ENCODE measurements around the gene PEAK3.

The PEAK3 gene

GRCh38 chr19:2275588-2276428, 6.2 kb downstream of the PEAK3 start:
- Histone ChIP-seq H3K9me3 (ENCODE audit: severe bottlenecking) (no peaks in the 10 kb centered on the region), H3K4me3 (ENCODE audit: low read depth, low read length) (no peak overlapping the region), H3K27me3 (ENCODE audit: insufficient read depth, low read depth, severe bottlenecking) (no peaks in the 10 kb centered on the region), H3K27ac (peak overlapping the region; percentile 49; the same call in 1 of the 2 replicates), H3K36me3 (peaks cover 26% of the 10 kb centered on the region)
- no peak for TF ChIP-seq CTCF (IDR thresholded peaks at IDR 0.05; ENCODE audit: low read depth, low read length)
- DNase-seq, result no peak

- peak overlapping the region; percentile 49 for H3K27ac ChIP-seq
- H3K9me3 ChIP-seq (ENCODE audit: severe bottlenecking), result no peaks in the 10 kb centered on the region
- no peaks in the 10 kb centered on the region for H3K27me3 ChIP-seq (ENCODE audit: insufficient read depth, low read depth, severe bottlenecking)
- peak; percentile 85 for DNase-seq
- peaks cover 31% of the 10 kb centered on the region for H3K36me3 ChIP-seq
- peak; percentile 93 for TF ChIP-seq CTCF (IDR thresholded peaks at IDR 0.05; ENCODE audit: low read depth, low read length)
- H3K4me3 ChIP-seq (ENCODE audit: low read depth, low read length), result no peak overlapping the region
Observed at GRCh38 chr19:2274931-2275535, 6.9 kb downstream of the PEAK3 start.

- no peaks in the 10 kb centered on the region for H3K27me3 ChIP-seq (ENCODE audit: insufficient read depth, low read depth, severe bottlenecking)
- DNase-seq, result no peak
- H3K36me3 ChIP-seq, result peaks cover 37% of the 10 kb centered on the region
- H3K9me3 ChIP-seq (ENCODE audit: severe bottlenecking), result no peaks in the 10 kb centered on the region
- no peak overlapping the region for H3K4me3 ChIP-seq (ENCODE audit: low read depth, low read length)
- no peak for TF ChIP-seq CTCF (IDR thresholded peaks at IDR 0.05; ENCODE audit: low read depth, low read length)
- no peak overlapping the region for H3K27ac ChIP-seq
Observed at GRCh38 chr19:2274185-2274711, 7.7 kb downstream of the PEAK3 start.

GRCh38 chr19:2273356-2274184, 8.4 kb downstream of the PEAK3 start:
- DNase-seq, result peak; percentile 89
- Histone ChIP-seq H3K36me3 (peaks cover 37% of the 10 kb centered on the region), H3K27ac (peak overlapping the region; percentile 46), H3K27me3 (ENCODE audit: insufficient read depth, low read depth, severe bottlenecking) (no peaks in the 10 kb centered on the region), H3K9me3 (ENCODE audit: severe bottlenecking) (no peaks in the 10 kb centered on the region), H3K4me3 (ENCODE audit: low read depth, low read length) (peak overlapping the region; percentile 21)
- TF ChIP-seq CTCF (IDR thresholded peaks at IDR 0.05; ENCODE audit: low read depth, low read length), result peak; percentile 89

GRCh38 chr19:2271234-2272103, 10.5 kb downstream of the PEAK3 start:
- peak overlapping the region; percentile 88 for H3K27ac ChIP-seq
- no peaks in the 10 kb centered on the region for H3K9me3 ChIP-seq (ENCODE audit: severe bottlenecking)
- H3K4me3 ChIP-seq (ENCODE audit: low read depth, low read length), result peak overlapping the region; percentile 84
- DNase-seq, result no peak
- TF ChIP-seq CTCF (IDR thresholded peaks at IDR 0.05; ENCODE audit: low read depth, low read length), result no peak
- H3K36me3 ChIP-seq, result peaks cover 37% of the 10 kb centered on the region
- no peaks in the 10 kb centered on the region for H3K27me3 ChIP-seq (ENCODE audit: insufficient read depth, low read depth, severe bottlenecking)

Measured in WERI-Rb-1 (cell line).